Tibial artery (tissue), 4 donors: ENCODE data around the gene ADAMTS17.

ENCODE experiments used
- DNase-seq, 2 donors: peaks; one replicate each; pipeline ENCODE4 v3.0.0-alpha.2; 2019
- H3K27ac ChIP-seq, 2 donors: fragments of 200-600 bp; sonication (generic) in 1 of 2; 1 replicate in 1 of 2; 2 replicates in 1 of 2; pipeline ENCODE4 v1.5.1; 2018 to 2019; ENCODE audit warnings: mild to moderate bottlenecking in 1 of 2
- H3K27me3 ChIP-seq, 2 donors: fragments of 200-600 bp; sonication (generic) in 1 of 2; one replicate each; pipeline versions ENCODE4 v1.5.1 to v1.6.0; 2016 to 2019
- H3K36me3 ChIP-seq, 3 donors: fragments of 200-600 bp; sonication (generic) in 2 of 3; one replicate each; pipeline ENCODE4 v1.5.1; 2016 to 2019; ENCODE audit warnings: mild to moderate bottlenecking in 2 of 3
- H3K4me1 ChIP-seq, 4 donors: fragments of 200-600 bp; sonication (generic) in 2 of 4; 1 replicate in 3 of 4; 2 replicates in 1 of 4; pipeline ENCODE4 v1.5.1; 2016 to 2019
- H3K4me3 ChIP-seq, 2 donors: fragments of 200-600 bp; sonication (generic) in 1 of 2; 1 replicate in 1 of 2; 2 replicates in 1 of 2; pipeline ENCODE4 v1.5.1; 2018 to 2019; ENCODE audit warnings: mild to moderate bottlenecking in 2 of 2
- H3K9me3 ChIP-seq, 3 donors: fragments of 200-600 bp; sonication (generic) in 1 of 3; one replicate each; pipeline ENCODE4 v1.5.1; 2016 to 2019
- CTCF ChIP-seq, 2 experiments: fragments of 200-600 bp in 1 of 2; fragments of 450-650 bp in 1 of 2; IDR thresholded peaks; one replicate each; pipeline ENCODE4 v1.5.1; 2017 to 2019; ENCODE audit warnings: antibody characterized with exemption in 2 of 2, mild to moderate bottlenecking in 1 of 2, moderate library complexity in 1 of 2
- intact Hi-C: fragments of 100-400 bp; cut with DNase I; formaldehyde crosslinking; loops from one replicate; pipeline ENCODE4 v1.15.0; 2023; ENCODE audit warnings: low total_unique reads

The ADAMTS17 gene

GRCh38 chr15:99985878-99986277, 355.9 kb downstream of the ADAMTS17 start:
- TF ChIP-seq CTCF (IDR thresholded peaks at IDR 0.05): no peak
- no peaks in the 10 kb centered on the region for H3K9me3 ChIP-seq
- no peaks in the 10 kb centered on the region for H3K36me3 ChIP-seq
- H3K27ac ChIP-seq: no peak overlapping the region
- intact Hi-C loops: no loop called here
- H3K4me3 ChIP-seq: no peak overlapping the region
- no peak for DNase-seq
- no peaks in the 10 kb centered on the region for H3K27me3 ChIP-seq
- no peaks in the 10 kb centered on the region for H3K4me1 ChIP-seq

DNA sequence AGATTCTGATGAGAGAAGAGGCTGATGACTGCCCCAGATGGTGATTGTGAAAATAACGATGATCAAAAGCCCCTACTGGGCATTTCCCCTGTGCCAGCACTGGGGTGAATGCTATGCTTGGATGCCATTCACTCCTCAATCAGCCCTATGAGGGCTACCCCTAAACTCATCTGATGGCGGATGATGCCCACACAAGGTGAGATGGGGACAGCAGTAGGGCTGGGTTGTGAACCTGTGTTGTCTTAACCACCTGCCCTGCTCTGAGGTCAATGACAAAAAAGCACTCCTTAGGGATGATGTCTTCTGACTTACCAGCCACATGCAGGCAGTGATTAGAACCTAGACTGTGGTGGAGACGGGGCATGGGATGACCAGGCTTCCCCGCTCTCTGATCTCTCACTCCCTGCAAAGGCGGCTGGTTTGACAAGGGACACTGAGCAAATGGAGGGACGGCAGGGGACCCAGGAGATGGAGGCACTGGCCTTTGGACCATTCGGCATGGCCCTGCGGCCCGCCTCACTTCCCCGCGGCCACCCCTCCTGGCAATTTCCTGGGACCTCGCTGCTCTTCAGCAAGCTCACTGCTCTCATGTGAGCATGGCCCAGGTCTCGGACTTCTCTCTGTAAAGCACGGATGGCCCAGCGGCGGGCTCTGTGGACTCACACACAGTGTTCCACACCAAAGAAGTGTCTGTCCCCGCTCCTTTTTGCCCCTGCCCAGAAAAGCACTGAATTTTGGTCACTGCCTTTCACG, 357.1 kb downstream of the ADAMTS17 start:
- H3K36me3 ChIP-seq: no peaks in the 10 kb centered on the region
- H3K27ac ChIP-seq: no peak overlapping the region
- H3K9me3 ChIP-seq: no peaks in the 10 kb centered on the region
- H3K4me1 ChIP-seq: no peaks in the 10 kb centered on the region
- H3K27me3 ChIP-seq: no peaks in the 10 kb centered on the region
- intact Hi-C loops: no loop called here
- H3K4me3 ChIP-seq: no peak overlapping the region
- DNase-seq: no peak
- no peak for TF ChIP-seq CTCF (IDR thresholded peaks at IDR 0.05)

GRCh38 chr15:99983886-99984286, 357.9 kb downstream of the ADAMTS17 start:
- Histone ChIP-seq H3K4me3 (no peak overlapping the region), H3K27me3 (no peaks in the 10 kb centered on the region), H3K4me1 (no peaks in the 10 kb centered on the region), H3K36me3 (no peaks in the 10 kb centered on the region), H3K9me3 (no peaks in the 10 kb centered on the region), H3K27ac (no peak overlapping the region)
- intact Hi-C loops: no loop called here
- DNase-seq: no peak
- no peak for TF ChIP-seq CTCF (IDR thresholded peaks at IDR 0.05)

- H3K9me3 ChIP-seq: no peaks in the 10 kb centered on the region
- intact Hi-C loops: no loop called here
- no peaks in the 10 kb centered on the region for H3K27me3 ChIP-seq
- DNase-seq: no peak
- no peak overlapping the region for H3K27ac ChIP-seq
- H3K4me3 ChIP-seq: no peak overlapping the region
- H3K36me3 ChIP-seq: no peaks in the 10 kb centered on the region
- no peaks in the 10 kb centered on the region for H3K4me1 ChIP-seq
- TF ChIP-seq CTCF (IDR thresholded peaks at IDR 0.05): no peak
These were observed 358.4 kb downstream of the ADAMTS17 start for GRCh38 chr15:99983171-99983885.

DNA sequence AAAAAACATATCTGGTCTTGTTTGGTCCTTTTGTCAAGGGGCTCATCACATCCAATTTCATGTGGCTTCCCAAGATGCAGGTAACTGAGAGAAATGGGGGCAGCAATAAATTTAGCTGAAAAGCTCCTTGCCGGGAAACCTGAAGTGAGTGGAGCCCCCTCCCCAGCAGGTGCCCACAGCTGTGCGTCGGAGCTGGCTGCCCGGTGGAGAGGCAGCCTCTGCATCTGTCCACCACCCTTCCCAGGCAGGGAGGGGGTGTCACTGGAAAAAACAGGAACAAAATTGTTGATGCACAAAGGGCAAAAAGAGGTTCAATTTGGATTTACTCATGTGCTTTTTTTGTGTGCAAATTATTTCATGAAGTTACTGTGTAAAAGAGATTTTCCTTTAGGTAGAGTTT, 359.1 kb downstream of the ADAMTS17 start:
- no peak overlapping the region for H3K27ac ChIP-seq
- no peaks in the 10 kb centered on the region for H3K4me1 ChIP-seq
- H3K27me3 ChIP-seq: no peaks in the 10 kb centered on the region
- DNase-seq: no peak
- TF ChIP-seq CTCF (IDR thresholded peaks at IDR 0.05): no peak
- no peak overlapping the region for H3K4me3 ChIP-seq
- no peaks in the 10 kb centered on the region for H3K9me3 ChIP-seq
- no peaks in the 10 kb centered on the region for H3K36me3 ChIP-seq
- intact Hi-C loops: no loop called here
